ENCODE results near the gene AKAP8.
A peak's percentile ranks its signal among the peaks of the same experiment; 100 is the strongest.

Gene AKAP8

GRCh38 chr19:15317392-15318071, 62.1 kb downstream of the AKAP8 start:
- no peaks in the 10 kb centered on the region; the same call in 1 of the 2 replicates for H3K36me3 ChIP-seq (ENCODE audit: insufficient read depth, low read length)
- no peak overlapping the region for H3K9ac ChIP-seq (ENCODE audit: insufficient read length)
- TF ChIP-seq FOXP2 (optimal IDR thresholded peaks at IDR 0.05; ENCODE audit: control extremely low read depth, extremely low read length, insufficient read depth) = no peak
- no peak for TF ChIP-seq POLR2AphosphoS5 (IDR thresholded peaks at IDR 0.05; ENCODE audit: borderline replicate concordance, low read depth, low read length)
- no peak for TF ChIP-seq EZH2 (IDR thresholded peaks at IDR 0.05)
- H3K9me3 ChIP-seq (ENCODE audit: low read depth, low read length) = no peaks in the 10 kb centered on the region
- no peak for DNase-seq (ENCODE audit: low read depth, low spot score)
- H3K27ac ChIP-seq = no peak overlapping the region
- no peak overlapping the region for H3K4me3 ChIP-seq

- Histone ChIP-seq H3K4me3 (no peak overlapping the region), H3K27ac (no peak overlapping the region), H3K9me3 (ENCODE audit: low read depth, low read length) (no peaks in the 10 kb centered on the region), H3K36me3 (ENCODE audit: insufficient read depth, low read length) (no peaks in the 10 kb centered on the region; the same call in 1 of the 2 replicates), H3K9ac (ENCODE audit: insufficient read length) (no peak overlapping the region)
- TF ChIP-seq EZH2 (IDR thresholded peaks at IDR 0.05) = no peak
- TF ChIP-seq POLR2AphosphoS5 (IDR thresholded peaks at IDR 0.05; ENCODE audit: borderline replicate concordance, low read depth, low read length) = no peak
- no peak for TF ChIP-seq FOXP2 (optimal IDR thresholded peaks at IDR 0.05; ENCODE audit: control extremely low read depth, extremely low read length, insufficient read depth)
- no peak for DNase-seq (ENCODE audit: low read depth, low spot score)
Measured at GRCh38 chr19:15316498-15316897, 63.1 kb downstream of the AKAP8 start.

GRCh38 chr19:15315101-15315500, 64.5 kb downstream of the AKAP8 start:
- H3K27ac ChIP-seq = no peak overlapping the region
- TF ChIP-seq EZH2 (IDR thresholded peaks at IDR 0.05) = no peak
- TF ChIP-seq POLR2AphosphoS5 (IDR thresholded peaks at IDR 0.05; ENCODE audit: borderline replicate concordance, low read depth, low read length) = no peak
- TF ChIP-seq FOXP2 (optimal IDR thresholded peaks at IDR 0.05; ENCODE audit: control extremely low read depth, extremely low read length, insufficient read depth) = no peak
- H3K36me3 ChIP-seq (ENCODE audit: insufficient read depth, low read length) = no peaks in the 10 kb centered on the region; the same call in 1 of the 2 replicates
- no peak for DNase-seq (ENCODE audit: low read depth, low spot score)
- no peak overlapping the region for H3K4me3 ChIP-seq
- no peak overlapping the region for H3K9ac ChIP-seq (ENCODE audit: insufficient read length)
- no peaks in the 10 kb centered on the region for H3K9me3 ChIP-seq (ENCODE audit: low read depth, low read length)

- no peak for TF ChIP-seq EZH2 (IDR thresholded peaks at IDR 0.05)
- no peak for TF ChIP-seq FOXP2 (optimal IDR thresholded peaks at IDR 0.05; ENCODE audit: control extremely low read depth, extremely low read length, insufficient read depth)
- TF ChIP-seq POLR2AphosphoS5 (IDR thresholded peaks at IDR 0.05; ENCODE audit: borderline replicate concordance, low read depth, low read length) = no peak
- no peak for DNase-seq (ENCODE audit: low read depth, low spot score)
- Histone ChIP-seq H3K27ac (no peak overlapping the region), H3K9me3 (ENCODE audit: low read depth, low read length) (no peaks in the 10 kb centered on the region), H3K4me3 (no peak overlapping the region), H3K36me3 (ENCODE audit: insufficient read depth, low read length) (no peaks in the 10 kb centered on the region; the same call in 1 of the 2 replicates), H3K9ac (ENCODE audit: insufficient read length) (no peak overlapping the region)
Measured at GRCh38 chr19:15313649-15314279, 65.8 kb downstream of the AKAP8 start.

GRCh38 chr19:15307169-15307568, 72.4 kb downstream of the AKAP8 start:
- Histone ChIP-seq H3K9ac (ENCODE audit: insufficient read length) (no peak overlapping the region), H3K36me3 (ENCODE audit: insufficient read depth, low read length) (peaks cover 11% of the 10 kb centered on the region; the same call in 1 of the 2 replicates), H3K9me3 (ENCODE audit: low read depth, low read length) (no peaks in the 10 kb centered on the region), H3K4me3 (no peak overlapping the region), H3K27ac (no peak overlapping the region)
- DNase-seq (ENCODE audit: low read depth, low spot score) = no peak
- no peak for TF ChIP-seq EZH2 (IDR thresholded peaks at IDR 0.05)
- no peak for TF ChIP-seq FOXP2 (optimal IDR thresholded peaks at IDR 0.05; ENCODE audit: control extremely low read depth, extremely low read length, insufficient read depth)
- TF ChIP-seq POLR2AphosphoS5 (IDR thresholded peaks at IDR 0.05; ENCODE audit: borderline replicate concordance, low read depth, low read length) = no peak

GRCh38 chr19:15305582-15306334, 73.8 kb downstream of the AKAP8 start:
- Histone ChIP-seq H3K27ac (no peak overlapping the region), H3K9me3 (ENCODE audit: low read depth, low read length) (no peaks in the 10 kb centered on the region), H3K36me3 (ENCODE audit: insufficient read depth, low read length) (peaks cover 11% of the 10 kb centered on the region; the same call in 1 of the 2 replicates), H3K4me3 (no peak overlapping the region), H3K9ac (ENCODE audit: insufficient read length) (no peak overlapping the region)
- TF ChIP-seq POLR2AphosphoS5 (IDR thresholded peaks at IDR 0.05; ENCODE audit: borderline replicate concordance, low read depth, low read length) (no peak), FOXP2 (optimal IDR thresholded peaks at IDR 0.05; ENCODE audit: control extremely low read depth, extremely low read length, insufficient read depth) (no peak), EZH2 (IDR thresholded peaks at IDR 0.05) (no peak)
- no peak for DNase-seq (ENCODE audit: low read depth, low spot score)

- Histone ChIP-seq H3K36me3 (ENCODE audit: insufficient read depth, low read length) (peaks cover 11% of the 10 kb centered on the region; the same call in 1 of the 2 replicates), H3K27ac (peak overlapping the region; percentile 77), H3K4me3 (peak overlapping the region; percentile 20), H3K9me3 (ENCODE audit: low read depth, low read length) (no peaks in the 10 kb centered on the region), H3K9ac (ENCODE audit: insufficient read length) (peak overlapping the region; percentile 33)
- DNase-seq (ENCODE audit: low read depth, low spot score) = no peak
- TF ChIP-seq EZH2 (IDR thresholded peaks at IDR 0.05) = no peak
- no peak for TF ChIP-seq POLR2AphosphoS5 (IDR thresholded peaks at IDR 0.05; ENCODE audit: borderline replicate concordance, low read depth, low read length)
- TF ChIP-seq FOXP2 (optimal IDR thresholded peaks at IDR 0.05; ENCODE audit: control extremely low read depth, extremely low read length, insufficient read depth) = no peak
Measured at GRCh38 chr19:15304140-15304705, 75.4 kb downstream of the AKAP8 start.

Measured in SK-N-MC (cell line).